ENCODE results near the gene NRG2.

NRG2 gene

DNA sequence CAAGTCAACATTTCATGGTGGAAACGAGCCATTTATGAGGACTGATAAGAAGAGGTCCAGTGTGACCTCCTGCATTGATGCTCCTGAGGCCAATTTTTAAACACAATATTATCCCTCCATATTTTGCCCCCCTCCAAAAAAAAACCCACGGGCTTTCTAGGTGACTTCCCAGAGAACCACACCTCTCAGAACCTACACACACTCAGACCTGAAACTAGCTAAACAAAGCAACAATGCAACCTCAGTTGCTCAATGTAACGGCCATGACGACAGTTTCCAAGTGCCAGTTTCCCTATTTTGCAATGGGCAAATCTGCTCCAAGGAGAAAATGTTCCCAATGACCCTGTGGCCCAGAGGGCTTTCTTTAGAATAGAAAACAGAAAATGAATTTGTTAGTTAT, 3.5 kb downstream of the NRG2 start:
- DNase-seq = no peak

DNA sequence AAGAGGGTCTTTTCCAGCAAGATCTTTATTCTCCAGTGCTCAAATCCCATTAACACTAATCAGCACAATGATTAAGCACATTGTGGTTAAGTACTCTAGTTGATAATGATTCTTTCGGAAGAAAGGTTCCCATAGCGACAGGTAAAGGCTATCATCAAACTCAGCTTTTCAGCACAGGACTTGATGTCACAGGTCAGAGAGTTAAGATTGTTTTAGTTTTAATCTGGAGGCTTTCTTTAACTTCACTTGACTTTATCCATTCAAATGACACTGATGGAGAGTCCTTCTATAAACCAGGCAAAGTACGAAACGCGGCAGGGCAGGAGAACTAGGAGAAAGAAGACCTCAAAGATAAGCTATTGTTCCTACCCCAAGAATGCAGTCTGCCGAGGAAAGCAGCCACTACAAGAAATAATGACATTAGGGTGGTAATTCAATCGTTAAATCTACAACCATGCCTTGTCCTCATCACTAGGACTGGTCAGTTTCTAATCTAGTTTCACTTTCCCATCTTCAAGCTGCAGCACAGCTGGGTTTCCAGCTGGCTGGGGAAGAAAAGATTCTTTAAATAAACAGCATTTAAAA, 4.6 kb downstream of the NRG2 start:
- no peak for DNase-seq

DNA sequence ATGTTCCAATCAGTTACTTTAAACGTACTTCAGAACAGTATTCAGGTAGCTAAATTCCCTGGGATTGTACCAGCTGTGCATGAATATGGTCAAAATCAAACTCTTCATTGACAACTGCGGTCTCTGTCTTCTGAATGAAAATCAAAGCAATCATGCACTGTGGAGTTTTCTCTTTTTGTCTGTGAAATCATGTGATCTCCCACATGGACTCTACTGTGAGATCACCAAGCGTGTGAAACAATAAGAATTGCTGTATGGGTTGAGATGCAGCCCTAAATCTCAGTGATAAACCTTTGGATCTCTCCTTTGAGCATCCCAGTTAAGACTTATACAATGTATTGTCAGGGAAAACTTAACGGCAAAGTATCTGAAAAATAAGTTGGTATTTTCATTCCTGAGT, 6.1 kb downstream of the NRG2 start:
- no peak for DNase-seq

DNA sequence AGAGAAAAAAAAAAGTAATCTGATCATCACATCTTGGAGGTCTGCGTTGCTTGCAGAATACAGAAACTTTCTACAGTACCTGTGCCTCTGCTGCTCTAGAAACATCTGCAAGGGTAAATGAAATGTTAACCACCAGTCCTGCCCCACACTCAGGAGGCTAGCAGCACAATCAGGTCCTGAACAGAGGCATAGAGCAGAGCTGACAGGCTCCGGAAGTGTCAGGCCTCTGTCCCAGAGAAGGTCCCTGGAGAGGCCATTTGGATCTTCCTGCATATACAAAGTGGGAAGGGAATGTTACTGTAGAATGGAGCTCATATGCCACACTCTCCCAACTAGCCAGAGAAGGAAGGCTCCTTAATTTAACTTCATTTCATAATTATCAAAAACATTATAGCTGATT, 7.2 kb downstream of the NRG2 start:
- DNase-seq = no peak

DNA sequence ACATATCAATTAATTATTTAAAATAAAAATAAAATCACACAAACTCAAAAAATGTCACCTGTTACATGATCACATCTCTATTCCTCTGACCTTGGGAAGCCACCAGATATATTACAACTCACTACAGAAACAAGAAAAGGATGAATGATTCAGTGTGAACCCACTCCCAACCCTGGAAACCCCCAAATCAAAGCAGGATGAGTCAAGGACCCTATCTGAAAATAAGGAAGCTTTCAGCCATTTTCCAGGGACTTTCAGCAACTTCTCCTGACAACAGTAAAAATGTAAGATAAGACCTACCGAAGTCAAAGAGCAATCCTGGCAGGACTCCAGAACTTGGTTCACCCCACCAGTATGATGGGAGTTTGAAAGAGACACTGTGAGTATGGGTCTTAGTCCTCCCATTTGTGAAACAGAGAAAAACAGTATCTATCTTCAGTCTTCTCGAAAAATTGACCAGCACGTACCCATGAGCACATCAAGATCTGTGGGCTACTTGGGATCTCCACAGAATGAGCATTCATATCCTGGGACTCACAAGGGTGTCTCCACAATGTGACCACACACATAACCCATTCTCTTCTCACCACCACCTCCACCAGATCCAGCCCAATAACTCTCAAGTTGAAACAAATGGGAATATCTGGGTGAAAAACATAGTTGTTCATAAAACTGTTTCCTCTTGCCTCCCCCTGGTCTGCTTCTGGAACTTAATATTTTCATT, 9.9 kb downstream of the NRG2 start:
- DNase-seq = no peak

DNA sequence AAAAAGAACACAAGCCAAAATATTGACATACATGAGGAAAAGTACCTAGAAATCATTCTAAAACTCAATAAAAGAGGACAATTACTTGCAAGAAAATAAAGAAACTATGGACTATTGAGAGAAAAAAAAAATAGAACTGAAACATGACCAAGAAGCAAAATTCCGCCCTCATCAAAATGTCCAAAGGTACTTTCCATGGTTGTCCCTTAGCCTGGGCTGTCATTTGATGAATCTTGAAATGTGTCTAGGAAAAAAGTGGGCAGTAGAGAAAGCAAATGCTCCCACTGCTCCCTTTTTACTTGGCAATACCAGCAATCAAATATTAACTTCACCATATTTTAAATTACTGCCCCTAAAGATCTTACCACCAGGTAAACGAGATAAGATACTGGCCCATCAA, 10.8 kb downstream of the NRG2 start:
- no peak for DNase-seq

DNA sequence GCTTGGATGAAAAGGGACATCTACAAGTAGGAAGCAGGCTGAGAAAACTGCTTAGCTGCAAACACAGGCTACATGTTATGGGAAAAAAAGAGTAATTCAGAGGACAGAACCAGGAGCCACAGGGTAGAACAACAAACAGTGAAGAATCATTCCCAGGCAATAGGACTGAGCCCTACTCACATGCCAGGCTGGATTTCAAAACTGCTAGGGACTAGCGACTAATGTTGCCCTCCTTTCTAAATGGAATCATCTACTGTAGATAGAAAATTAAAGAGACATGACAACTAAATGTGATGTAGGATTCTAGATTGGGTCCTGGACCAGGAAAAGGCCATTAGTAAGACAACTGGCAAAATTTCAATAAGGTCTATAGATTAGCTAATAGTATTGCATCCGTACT, 15.3 kb downstream of the NRG2 start:
- no peak for DNase-seq

DNA sequence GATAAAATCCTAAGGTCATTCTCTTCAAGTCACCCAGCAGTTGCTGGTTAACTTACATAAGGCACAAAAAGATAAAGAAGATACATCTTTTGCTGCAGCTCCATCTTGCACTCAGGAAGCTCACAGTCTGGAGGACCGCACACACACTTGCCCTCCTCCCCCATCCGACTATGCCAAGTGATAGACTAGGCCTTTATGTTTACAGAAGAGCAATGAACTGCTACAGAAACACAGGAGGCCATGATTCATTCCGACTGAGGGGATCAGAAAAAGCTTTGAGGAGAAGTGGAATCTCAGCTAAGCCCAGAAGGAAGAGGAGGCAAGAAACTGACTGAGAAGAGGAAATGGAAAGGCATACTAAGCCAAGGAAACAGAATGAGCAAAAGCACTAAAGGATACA, 17.4 kb downstream of the NRG2 start:
- DNase-seq = no peak

DNA sequence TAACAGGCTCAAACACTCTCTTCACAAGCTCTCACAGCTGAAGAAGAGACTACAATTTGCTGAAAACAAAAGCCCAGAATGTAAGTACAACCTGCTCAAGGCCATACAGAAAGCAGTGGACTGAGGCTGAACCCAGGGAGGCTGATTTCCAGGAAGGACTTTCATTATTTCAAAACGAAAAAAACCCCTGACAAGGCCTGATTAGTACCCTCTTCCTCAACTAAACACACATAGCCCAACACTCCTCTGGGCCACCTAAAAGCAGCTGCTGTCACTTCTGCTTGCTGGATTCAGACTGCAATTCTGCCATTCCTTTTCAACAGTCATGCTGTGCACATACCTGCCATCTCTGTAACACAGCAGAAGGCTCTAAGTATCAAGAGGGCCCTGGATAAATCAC, 18.2 kb downstream of the NRG2 start:
- DNase-seq = no peak

DNA sequence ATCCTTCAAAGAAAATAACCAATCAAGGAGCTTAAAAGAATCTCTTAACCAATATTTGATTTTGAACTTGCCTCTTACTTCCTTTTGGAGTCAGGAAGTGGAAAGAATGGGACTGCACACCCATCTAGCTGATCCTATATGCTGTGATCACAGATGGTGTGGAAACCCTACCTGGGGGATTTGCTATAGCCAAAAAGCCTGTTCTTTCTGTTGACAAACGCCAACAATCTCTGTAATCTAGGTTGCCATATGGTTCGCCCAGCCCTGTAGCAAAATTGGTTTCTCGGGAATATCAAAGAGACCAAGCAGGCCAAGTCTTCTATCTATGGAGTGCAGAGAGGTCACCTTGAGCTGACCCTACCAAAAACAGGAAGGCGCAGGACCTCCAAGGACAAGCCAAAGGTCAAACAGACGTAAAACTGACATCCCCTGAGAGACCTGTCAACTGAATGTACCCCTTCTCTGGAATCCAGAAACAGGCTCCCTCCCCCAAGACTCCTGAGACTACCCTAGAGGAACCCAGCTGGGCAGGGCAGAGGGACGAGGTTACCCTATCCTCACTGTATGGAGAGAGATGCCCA, 19.4 kb downstream of the NRG2 start:
- no peak for DNase-seq

DNA sequence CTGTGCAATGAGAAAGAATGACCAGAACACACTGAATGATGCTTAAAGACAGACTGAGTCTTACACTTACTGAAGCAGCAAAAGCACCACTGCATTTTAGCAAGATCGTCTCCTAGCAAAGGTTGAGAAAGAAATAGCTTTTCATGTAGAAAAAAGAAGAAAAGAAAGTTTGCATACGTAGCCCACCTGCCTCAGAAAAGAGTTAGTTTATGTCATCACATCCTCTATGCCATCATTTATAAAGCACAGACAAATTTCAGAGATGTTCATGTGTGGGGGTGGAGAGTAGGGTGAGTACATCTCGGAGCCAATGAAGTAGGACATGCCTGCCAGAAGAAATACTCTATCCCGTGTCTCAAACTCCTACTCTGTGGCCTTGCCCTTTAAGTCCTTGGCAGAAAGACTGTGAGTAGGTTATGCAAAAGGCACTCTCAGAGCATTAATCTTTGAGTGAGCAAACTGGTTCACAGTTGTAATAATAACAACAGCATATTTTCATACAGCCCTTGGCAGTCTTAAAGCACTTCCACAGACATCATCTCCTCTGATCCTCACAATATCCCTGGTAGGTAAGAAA, 22.4 kb downstream of the NRG2 start:
- no peak for DNase-seq

DNA sequence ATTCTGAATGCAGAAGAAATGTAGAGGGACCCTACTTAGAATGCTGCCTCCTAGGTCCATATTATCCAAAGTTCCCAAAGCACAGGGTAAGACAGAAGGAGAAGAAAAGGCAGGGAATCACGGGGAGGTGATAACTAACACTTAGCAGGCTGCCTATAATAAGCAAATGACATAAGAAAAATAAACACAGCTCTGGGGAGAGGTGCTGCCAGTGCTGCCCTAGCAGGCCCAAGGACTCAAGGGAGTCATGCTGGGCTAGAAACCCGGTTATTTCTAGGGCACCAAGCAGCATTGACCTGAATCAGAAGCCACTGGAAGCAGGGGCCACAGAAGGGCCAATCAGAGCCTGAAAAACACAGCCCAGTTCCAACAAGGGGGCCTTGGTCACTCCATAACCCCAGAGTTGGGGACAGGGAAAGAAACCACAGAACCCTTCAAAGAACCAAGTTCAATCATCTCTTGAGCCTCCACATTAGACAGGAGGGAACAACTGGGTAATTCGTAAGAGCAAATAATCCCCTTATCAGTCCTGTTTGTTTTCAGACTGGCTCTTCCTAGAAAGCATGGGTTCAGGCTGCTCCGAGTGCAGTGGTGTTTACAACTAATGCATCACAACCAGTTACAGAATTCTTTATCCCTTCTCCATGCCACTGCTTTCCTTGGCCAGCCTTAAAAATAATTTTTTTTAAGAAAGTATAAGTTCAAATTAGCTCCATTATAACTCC, 24.0 kb downstream of the NRG2 start:
- no peak for DNase-seq

DNA sequence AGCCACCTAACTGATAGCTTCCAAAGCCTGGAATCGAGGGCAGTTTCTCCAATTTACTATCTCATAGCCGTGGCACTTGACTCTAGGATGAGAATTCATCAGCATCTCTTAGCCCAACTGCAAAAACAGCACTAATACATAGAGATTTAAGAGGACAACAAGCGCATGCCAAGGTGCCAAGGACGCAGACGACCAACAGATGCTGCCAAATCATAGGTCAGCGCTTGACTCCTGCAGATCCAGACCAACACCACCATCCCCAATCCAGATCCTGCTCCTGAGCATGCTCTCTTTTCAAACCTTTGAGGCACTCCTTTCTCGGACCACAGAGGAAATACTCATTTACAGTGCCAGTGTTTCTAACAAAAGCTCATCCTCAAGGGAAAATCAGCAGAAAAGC, 24.6 kb downstream of the NRG2 start:
- DNase-seq = no peak

DNA sequence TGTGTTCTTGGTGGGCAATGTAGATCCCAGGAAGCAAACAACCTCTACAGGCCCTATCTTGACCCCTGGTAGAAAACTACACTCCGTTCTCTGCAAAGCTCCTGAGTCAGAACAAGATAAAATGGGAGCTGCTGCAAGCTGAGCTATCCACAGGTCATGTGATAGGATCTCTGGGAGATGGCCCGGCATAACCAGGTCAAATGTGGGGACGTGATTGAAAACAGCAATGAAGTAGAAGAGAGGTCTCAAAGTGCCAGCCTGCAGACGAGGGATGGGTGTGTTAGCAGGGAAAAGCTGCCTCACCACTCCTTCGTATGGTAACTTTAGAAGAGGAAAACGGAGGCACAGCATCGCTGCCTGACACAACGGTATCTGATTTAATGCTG, 25.0 kb downstream of the NRG2 start:
- DNase-seq = no peak

DNA sequence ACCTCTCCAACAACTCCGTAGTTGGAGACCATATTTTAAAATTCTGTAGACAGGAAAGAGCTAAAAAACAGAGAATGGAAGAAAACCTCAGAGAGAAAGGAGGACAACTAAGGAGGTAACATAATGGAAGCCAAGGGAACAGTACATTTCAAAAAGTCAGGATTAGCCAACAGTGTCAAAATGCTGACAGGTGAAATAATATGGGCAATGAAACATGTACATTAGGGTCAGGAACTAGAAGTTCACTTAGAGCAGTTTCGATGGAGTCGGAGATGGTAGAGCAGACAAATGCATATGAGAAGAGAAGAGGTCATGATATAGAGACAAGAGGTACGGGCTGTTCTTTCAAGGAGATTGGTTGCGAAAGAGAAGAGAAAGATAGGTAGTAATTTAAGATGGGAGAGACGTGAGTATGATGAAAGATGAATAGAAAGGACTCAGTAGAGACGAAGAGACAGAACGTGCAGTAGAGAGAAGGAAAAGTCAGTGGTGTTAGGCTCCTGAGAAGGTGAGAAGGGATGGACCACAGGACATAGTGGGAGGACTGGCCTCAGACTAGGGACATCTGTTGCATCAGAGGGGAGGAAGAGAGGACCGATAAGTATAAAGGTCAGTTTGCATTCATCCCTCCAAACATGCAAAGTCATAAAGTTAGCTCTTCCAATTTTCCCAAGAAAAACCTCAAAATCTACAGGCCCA, 25.6 kb downstream of the NRG2 start:
- DNase-seq = no peak

DNA sequence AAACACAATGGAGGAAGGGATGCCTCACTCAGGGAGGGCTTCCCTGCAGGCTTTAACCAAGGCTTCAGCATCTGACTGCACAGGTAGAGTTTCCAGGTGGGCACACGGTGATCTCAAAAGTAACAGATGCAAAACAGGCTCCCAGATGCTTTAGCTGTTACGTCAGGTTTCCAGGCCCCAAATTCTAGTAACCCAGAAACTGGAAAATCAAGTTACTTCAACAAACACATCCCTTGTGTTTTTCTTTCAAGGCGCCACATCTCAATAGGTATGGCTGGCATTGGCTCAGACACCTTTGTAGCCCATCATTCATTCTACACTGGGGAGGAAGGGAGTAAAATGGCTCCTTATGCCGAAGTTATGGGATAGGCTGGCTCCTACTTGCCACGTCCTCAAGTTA, 27.4 kb downstream of the NRG2 start:
- no peak for DNase-seq

DNA sequence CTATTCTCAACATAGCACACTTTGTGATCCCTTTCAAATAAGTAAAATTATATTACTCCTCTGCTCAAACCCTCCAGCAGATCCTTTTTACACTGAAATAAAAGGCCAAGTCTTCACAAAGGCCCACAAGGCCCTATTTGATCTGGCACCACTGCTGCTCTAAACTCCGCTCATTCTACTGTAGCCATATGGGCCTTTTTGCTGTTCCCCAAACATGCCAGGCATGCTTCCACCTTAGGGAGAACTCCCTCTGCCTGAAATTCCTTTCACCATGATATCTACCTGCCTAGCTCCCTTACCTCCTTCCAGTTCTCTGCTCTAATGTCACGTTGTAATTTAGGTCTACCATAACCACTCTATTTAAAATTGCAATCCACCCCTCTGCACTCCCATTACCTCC, 28.3 kb downstream of the NRG2 start:
- DNase-seq = no peak

DNA sequence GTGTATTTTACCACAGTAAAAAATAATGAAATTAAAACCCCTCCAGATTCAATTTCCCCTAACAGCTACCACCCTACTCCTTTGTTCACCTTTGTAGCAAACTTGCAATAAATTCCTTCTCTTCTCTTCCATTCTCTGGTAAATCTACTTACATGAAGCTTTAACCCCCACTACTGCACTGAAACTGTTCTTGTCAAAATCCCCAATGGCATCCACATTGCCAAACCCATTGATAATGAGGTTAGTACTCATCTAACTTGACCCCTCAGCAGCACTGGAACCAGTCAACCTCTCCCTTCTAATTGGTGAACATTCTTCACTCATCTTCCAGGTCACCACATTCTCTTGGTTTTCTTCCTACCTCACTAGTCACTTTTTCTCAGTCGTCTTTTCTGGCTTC, 29.6 kb downstream of the NRG2 start:
- DNase-seq = no peak

DNA sequence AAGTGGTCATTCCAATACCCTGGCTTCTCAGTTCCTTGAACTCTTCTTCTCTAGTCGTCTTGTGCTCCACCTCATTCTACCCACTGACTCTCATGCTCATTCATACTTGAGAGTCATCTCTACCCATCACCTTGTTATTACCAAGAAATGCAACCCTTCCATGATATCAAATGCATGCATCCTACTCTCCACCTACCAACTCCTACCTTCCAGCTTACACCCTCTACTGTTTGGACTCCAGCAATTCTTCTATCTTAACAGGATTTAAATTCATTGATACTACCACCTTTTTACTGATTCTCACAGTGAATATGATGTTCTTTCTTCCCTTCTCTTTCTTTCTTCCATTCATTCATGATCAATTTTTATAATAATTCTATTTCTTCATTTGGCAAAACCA, 30.7 kb downstream of the NRG2 start:
- no peak for DNase-seq

DNA sequence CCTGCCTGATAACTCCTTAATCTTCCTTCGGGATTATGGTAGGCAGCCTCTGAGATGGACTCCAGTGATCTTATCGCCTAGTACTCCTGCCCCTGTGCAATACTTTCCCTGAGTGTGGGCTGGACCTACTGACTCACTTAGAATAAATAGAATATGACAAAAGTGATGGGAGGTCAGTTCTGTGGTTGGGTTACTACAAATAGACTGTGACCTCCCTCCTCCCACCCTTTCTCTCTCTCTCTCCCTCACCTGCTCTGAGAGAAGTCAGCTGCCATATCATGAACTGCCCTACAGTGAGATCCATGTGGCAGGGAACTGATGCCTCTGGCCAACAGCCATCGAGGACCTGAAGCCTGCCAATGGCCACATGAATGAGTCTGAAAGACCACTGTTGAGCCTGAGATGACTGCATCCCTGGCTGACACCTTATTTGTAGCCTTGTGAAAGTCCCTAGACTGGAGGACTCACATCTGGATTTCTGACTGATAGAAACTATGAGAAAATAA, 31.7 kb downstream of the NRG2 start:
- DNase-seq = no peak

DNA sequence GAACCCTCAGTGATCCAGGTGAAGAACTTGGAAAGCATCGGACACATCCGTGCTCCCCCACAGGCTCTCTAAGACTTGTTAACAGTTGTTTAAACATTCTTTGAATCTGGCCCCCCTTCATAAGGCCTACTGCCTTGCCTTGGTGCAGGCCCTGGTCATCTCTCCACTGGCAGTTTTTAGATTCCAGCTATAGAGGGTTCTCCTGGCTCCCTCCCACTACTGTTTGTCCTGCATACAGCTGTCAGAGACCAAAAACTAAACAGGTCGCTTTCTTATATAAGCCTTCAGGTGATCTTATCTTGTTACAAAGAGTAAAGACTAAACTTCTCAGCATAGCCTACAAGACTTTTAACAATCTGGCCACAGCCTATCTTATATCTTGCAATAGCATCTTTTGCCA, 32.3 kb downstream of the NRG2 start:
- DNase-seq = no peak

DNA sequence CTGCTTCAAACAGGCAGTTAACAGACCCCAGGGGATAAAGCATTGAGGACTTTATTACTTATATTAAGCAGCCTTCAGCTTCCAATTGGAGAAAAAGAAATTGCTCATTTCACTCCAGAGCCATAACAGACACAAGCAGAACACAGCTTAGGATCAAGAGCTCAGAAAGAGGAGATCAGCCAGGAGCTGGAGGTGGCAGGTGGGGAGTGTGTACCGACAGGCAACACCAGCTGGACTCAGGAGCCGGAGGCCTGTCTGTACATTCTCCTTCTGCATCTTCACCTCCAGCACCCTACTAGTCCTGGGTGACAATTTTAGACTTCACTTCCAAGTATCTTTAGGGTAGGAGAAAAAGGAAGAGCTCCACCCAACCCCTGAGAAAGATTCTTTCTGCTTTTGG, 35.8 kb downstream of the NRG2 start:
- DNase-seq = no peak

DNA sequence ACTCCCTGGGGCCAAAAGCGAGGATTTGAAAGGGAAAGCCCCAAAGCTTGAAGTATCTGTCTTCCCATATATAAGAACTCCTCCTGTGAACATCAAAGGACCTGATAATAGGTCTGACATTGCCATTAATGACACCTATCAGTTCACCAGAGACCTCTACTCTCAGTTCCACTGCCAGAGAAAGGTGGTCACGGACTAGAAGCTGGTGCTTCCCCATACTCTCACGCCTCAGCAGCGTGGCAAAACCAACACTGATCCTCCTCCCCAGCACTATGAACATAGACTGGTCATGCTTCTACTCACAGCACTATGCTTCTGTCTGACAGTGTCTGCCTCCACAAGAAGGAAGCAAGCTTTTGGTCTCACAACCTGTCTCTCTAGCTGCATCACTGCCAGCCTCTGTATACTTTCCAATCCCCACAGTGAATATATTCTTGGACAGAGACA, 37.9 kb downstream of the NRG2 start:
- DNase-seq = no peak
